ENCODE measurements around the gene NAT14. TPM values are rescaled to one million over a fixed set of nuclear protein-coding genes. Genes with fewer than 3 reads are reported as not detected.

Gene NAT14
- total and polyA plus RNA-seq, 2 of the 8 experiments (the other 6 are each of a cell fraction or from before 2014, with no cell fraction given) = 47.1 to 71.2 TPM

GRCh38 chr19:55462722-55463121 is 22.3 kb upstream of the NAT14 start:
- no peak overlapping the region; a peak in 1 of 4 replicates for H3K4me2 ChIP-seq (ENCODE audit: insufficient read depth in 1 of 2, low read depth in 2 of 2, low read length in 2 of 2)
- POLR2A ChIA-PET (ENCODE audit: partially characterized antibody) = interaction anchor here (0.9 to 2.9 kb wide), 4 partner anchors 11 to 22 kb away, joined by 3 to 8 read pairs (median 4); partner anchors contain the start of genes NAT14 and ZNF628

More at GRCh38 chr19:55462722-55463121, 22.3 kb upstream of the NAT14 start:
- no peak overlapping the region for H2AK5ac ChIP-seq (ENCODE audit: low read depth, low read length)
- no peak overlapping the region for H3K23ac ChIP-seq (ENCODE audit: insufficient read length)
- no peak overlapping the region for H3K18ac ChIP-seq (ENCODE audit: extremely low read depth, low read length)
- H4K5ac ChIP-seq (ENCODE audit: insufficient read length, low read depth, low read length) = no peak overlapping the region
- H3K79me1 ChIP-seq (ENCODE audit: low read depth, low read length) = peaks cover 9% of the 10 kb centered on the region
- H3K4ac ChIP-seq (replicated peaks; ENCODE audit: insufficient read length, low read depth, low read length) = no peak overlapping the region
- H2BK12ac ChIP-seq (ENCODE audit: low read depth, low read length) = no peak overlapping the region
- H3K14ac ChIP-seq (ENCODE audit: insufficient read length) = no peak overlapping the region
- H2BK120ac ChIP-seq (replicated peaks; ENCODE audit: low read depth, low read length) = no peak overlapping the region
- DNase-seq (ENCODE audit: low read depth in 1 of 2, low spot score in 2 of 2) = no peak
- no peak overlapping the region; the same call in 1 of the 2 replicates for H4K8ac ChIP-seq (ENCODE audit: extremely low read depth, insufficient read depth, low read length)
- H3K56ac ChIP-seq (replicated peaks; ENCODE audit: insufficient read length, low read depth, low read length) = no peak overlapping the region
- CTCF ChIA-PET (ENCODE audit: partially characterized antibody) = interaction anchor here (1.0 to 1.4 kb wide), 6 partner anchors 9 to 171 kb away, joined by 3 to 6 read pairs (median 4); no protein-coding TSS in a partner anchor
- H2BK15ac ChIP-seq (ENCODE audit: low read length) = no peak overlapping the region
- no peak overlapping the region for H2BK5ac ChIP-seq (ENCODE audit: low read depth, low read length)
- peaks cover 1% of the 10 kb centered on the region; the same call in 1 of the 2 replicates for H3K23me2 ChIP-seq (ENCODE audit: low read depth, low read length)
- H3K9me3 ChIP-seq (ENCODE audit: insufficient read depth in 2 of 2, low read depth in 1 of 2, low read length in 1 of 2) = no peaks in the 10 kb centered on the region
- H3K79me2 ChIP-seq (ENCODE audit: control insufficient read depth in 1 of 2, insufficient read depth in 2 of 2, low read length in 2 of 2) = peaks cover 0 to 13% of the 10 kb centered on the region in 2 experiments; a peak in 2 of 4 replicates
- no peak overlapping the region for H2BK20ac ChIP-seq (ENCODE audit: low read length)
- TF ChIP-seq SRF (IDR thresholded peaks at IDR 0.05; ENCODE audit: low read depth, low read length) = no peak
- TF ChIP-seq SP1 (IDR thresholded peaks at IDR 0.05; ENCODE audit: low read depth, low read length) = no peak
- no peak for TF ChIP-seq PHF8 (conservative IDR thresholded peaks at IDR 0.05; ENCODE audit: low read depth, low read length)
- TF ChIP-seq BCL11A (IDR thresholded peaks at IDR 0.05; ENCODE audit: low read depth in 2 of 2, low read length in 2 of 2) = no peak
- TF ChIP-seq JUND (IDR thresholded peaks at IDR 0.05; ENCODE audit: low read length) = no peak
- TF ChIP-seq TAF7 (optimal IDR thresholded peaks at IDR 0.05; ENCODE audit: borderline replicate concordance, low read depth, low read length) = no peak
- TF ChIP-seq ASH2L (IDR thresholded peaks at IDR 0.05; ENCODE audit: low read length) = no peak
- no peak for TF ChIP-seq USF2 (IDR thresholded peaks at IDR 0.05; ENCODE audit: low read length)
- no peak for TF ChIP-seq YY1 (IDR thresholded peaks at IDR 0.05; ENCODE audit: low read depth, low read length)
- TF ChIP-seq GTF2F1 (IDR thresholded peaks at IDR 0.05; ENCODE audit: borderline replicate concordance, low read depth, low read length) = no peak
- no peak for TF ChIP-seq SIX5 (IDR thresholded peaks at IDR 0.05; ENCODE audit: low read depth, low read length)
- TF ChIP-seq RAD21 (IDR thresholded peaks at IDR 0.05 in 1 of 2, conservative IDR thresholded peaks at IDR 0.05 in 1 of 2; ENCODE audit: low read depth in 2 of 2, low read length in 2 of 2) = no peak; a peak in 1 of 4 replicates
- FAIRE-seq = no peak
- no peaks in the 10 kb centered on the region for H4K20me1 ChIP-seq (replicated peaks in 1 of 2; ENCODE audit: control insufficient read depth in 1 of 2, insufficient read depth in 2 of 2, low read length in 2 of 2)
- H3K4me1 ChIP-seq (replicated peaks in 1 of 4; ENCODE audit: control insufficient read depth in 3 of 4, insufficient read depth in 4 of 4, low read length in 3 of 4) = peaks cover 3 to 26% (median 17%) of the 10 kb centered on the region in 4 experiments
- no peak overlapping the region for H3K4me3 ChIP-seq (ENCODE audit: extremely low read depth in 1 of 4, insufficient read depth in 2 of 4, low read depth in 3 of 4, low read length in 4 of 4)
- no peaks in the 10 kb centered on the region; a peak in 1 of 7 replicates for H3K27me3 ChIP-seq (replicated peaks in 1 of 4; ENCODE audit: control insufficient read depth in 3 of 4, extremely low read depth in 1 of 4, insufficient read depth in 3 of 4, low read length in 3 of 4)
- H3K27ac ChIP-seq (ENCODE audit: low read depth, low read length) = no peak overlapping the region
- WGBS, 2 experiments (ENCODE audit: extremely low coverage in 1 of 2, insufficient coverage in 1 of 2, insufficient read length in 1 of 2, insufficient replicate concordance in 2 of 2, low coverage in 1 of 2, low lambda C conversion rate in 2 of 2, missing lambda C conversion rate in 1 of 2) = 94% methylated on average over 11 of the region's 11 CpGs; no CpG with 5 or more reads in 1 of the 2 experiments
- no peak overlapping the region for H4K91ac ChIP-seq (replicated peaks; ENCODE audit: insufficient read length, low read length)
- H3K36me3 ChIP-seq (ENCODE audit: control insufficient read depth in 2 of 4, insufficient read depth in 4 of 4, low read length in 3 of 4) = no peaks in the 10 kb centered on the region
- H2AFZ ChIP-seq (ENCODE audit: low read length) = no peak overlapping the region
- H3K9ac ChIP-seq (replicated peaks in 1 of 4; ENCODE audit: extremely low read depth in 1 of 4, low read depth in 3 of 4, low read length in 3 of 4) = no peak overlapping the region
